A549 treated with CpdA at 1 μM for 4 hours (cell line): ENCODE results near the gene RAB9A. TPM values are rescaled to one million over a fixed set of nuclear protein-coding genes. Genes with fewer than 3 reads are reported as not detected.

Experiments used
- total RNA-seq: library from RNA; stranded (reverse); fragments of 200-300 nt; extraction: Qiagen RNA extraction; gene quantifications from 5 replicates; pipeline ENCODE4 v1.2.3, GENCODE V29; 2022; ENCODE audit warnings: low read depth

RAB9A gene
- total RNA-seq, result 29.5 to 40.8 TPM (median 36.2 TPM) in 5 replicates

DNA sequence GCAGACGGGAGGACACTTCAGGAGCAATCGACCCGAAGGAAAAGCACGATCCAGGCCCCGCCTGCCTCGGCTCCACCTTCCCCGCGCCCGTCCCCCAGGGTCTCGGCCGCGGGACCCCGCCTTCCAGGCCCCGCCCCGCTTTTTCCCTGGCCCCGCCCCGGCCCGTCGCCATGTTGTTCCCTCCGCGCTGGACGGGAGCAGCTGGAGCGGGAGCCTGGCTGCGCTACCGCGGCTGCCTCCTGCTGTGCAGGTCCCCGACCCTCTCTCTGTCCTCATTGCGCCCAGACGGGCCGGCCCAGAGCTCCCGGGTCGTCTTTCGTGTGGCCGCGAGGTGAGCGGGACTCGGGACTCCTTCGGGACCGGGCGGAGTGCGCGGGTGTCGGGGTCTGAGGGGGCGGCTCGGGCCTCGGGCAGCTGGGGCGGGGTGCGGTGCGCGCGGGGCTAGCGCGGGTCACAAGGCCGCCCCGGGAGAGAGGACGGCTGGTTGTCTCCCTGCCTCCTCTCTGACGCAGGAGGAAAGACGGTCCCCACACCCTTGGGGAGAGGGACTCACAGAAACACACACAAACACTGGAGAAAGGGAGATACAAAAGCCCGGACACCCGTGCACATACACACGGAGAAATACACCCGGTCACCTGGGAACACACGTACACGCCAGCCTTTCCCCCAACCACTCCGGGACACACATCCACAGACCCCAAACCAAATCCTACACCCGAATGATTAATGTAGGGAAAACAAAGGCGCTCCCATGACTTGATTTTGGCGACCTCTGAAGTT is at the start of gene RAB9A:
TSS of gene RAB9A (plus strand) at position 171 of the 783 bp plus-strand sequence. CDS start 19,619 bp downstream, outside the sequence.

DNA sequence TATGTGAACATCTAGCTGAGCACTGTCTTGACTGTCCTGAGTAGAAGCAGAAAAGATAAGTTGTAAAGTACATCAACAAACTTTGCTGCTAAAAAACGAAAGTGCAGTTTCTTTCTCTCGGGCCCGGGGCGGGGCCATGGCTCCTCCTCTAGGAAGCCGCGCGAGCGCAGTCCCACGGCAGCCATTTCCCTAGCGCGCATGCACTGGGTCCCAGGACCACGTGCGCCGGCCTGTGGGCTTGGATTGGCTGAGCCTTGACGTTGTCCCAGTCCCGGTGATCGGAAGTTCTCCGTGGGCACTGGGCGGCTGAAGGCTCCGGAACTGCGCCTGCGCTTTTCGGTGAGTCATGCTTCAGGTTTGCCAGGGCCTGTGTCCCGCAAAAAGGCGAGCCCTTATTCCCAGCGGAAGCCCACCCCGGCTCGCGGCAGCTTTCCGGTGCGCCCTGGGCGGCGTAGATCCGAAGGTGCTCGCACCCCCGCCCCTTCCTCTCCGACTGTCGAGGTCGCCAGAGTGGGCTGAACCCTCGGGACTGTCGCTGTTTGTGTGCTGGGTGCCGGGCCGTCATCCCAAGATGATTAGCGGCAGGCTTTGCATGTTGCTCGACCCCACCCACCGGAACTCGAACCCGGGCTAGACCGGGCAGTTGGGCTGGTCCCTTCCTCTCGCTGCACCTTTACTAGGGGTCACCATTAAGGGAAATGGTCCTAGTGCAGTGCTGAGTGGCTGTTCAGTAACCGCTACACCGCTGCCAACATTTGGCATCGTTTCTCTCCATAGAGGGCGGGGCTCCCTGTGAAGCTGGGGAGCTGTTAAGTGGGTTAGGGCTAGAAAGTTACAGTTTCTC is 35.9 kb upstream of the RAB9A start, which contains the start of gene TCEANC:
TSS of gene TCEANC (plus strand) at position 292 of the 844 bp plus-strand sequence. CDS start 9,368 bp downstream, outside the sequence.

GRCh38 chrX:13734278-13735172 is 45.6 kb downstream of the RAB9A start, which contains the start of the genes OFD1 and TRAPPC2:
OFD1 (plus strand) TSS chrX:13734748; CDS start chrX:13735072, 324 bp downstream.
TRAPPC2 (minus strand) TSS chrX:13734620; CDS start chrX:13719963, 14,657 bp downstream.

Other genes with a start within 250 kb of the RAB9A start
- gene EGFL6, start 119.5 kb upstream of the RAB9A start, total RNA-seq, result not detected in 5 replicates
- 0.63 to 0.82 TPM (median 0.80 TPM) in 5 replicates for gene TCEANC, start 36.0 kb upstream of the RAB9A start, total RNA-seq
- 6.2 to 10.5 TPM (median 6.8 TPM) in 5 replicates for gene TRAPPC2, start 45.5 kb downstream of the RAB9A start, total RNA-seq
- gene OFD1, start 45.6 kb downstream of the RAB9A start, total RNA-seq, result 11.5 to 17.4 TPM (median 12.4 TPM) in 5 replicates
- gene GPM6B, start 128.0 kb downstream of the RAB9A start, total RNA-seq, result 0.05 TPM in 1 of 5 replicates, not detected in the others